ENCODE measurements around the gene TRPC4AP. TPM values are rescaled to one million over a fixed set of nuclear protein-coding genes. Genes with fewer than 3 reads are reported as not detected.

Gene TRPC4AP
- total RNA-seq, 2 experiments from 2014 or later: 48.8 to 49.4 TPM

DNA sequence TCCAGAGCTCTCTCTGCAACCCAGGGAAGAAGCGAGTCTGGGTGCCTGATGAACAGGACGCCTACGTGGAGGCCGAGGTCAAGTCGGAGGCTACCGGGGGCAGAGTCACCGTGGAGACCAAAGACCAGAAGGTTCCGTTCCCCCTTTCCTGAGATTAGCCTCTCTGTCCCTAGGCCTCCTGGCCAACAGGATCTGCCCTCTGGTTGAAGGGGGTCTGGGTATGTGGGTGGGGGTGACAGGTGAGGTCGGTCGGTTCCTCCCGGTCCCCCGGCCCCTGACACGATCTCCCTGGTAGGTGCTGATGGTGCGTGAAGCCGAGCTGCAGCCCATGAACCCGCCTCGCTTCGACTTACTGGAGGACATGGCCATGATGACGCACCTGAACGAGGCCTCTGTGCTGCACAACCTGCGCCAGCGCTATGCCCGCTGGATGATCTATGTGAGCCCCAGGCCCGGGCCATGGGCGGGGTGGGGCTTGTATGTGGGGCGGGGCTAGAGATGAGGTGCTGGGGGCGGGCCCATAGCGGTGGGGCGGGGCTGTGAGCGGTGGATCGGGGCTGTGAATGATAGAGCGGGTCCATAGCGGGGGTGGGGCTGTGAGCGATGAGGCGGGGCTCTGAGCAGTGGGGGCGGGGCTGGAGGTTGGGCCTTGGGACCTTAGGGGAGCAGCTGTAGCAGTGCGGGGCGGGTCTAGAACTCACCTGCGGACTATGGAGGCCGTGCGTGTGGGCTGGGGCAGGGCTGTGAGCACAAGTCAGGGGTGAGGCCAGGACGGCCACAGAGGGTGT, 113.0 kb downstream of the TRPC4AP start:
- no peak for DNase-seq
- ChIA-PET POLR2A (no interaction called here), CTCF (interaction anchor here (0.6 kb wide), 1 partner anchor 8 kb away, joined by 3 read pairs; no protein-coding TSS in a partner anchor)
- Mint-ChIP-seq H3K27ac (peak overlapping the region; percentile 34), H3K4me1 (no peaks in the 10 kb centered on the region), H3K36me3 (ENCODE audit: low read depth) (no peaks in the 10 kb centered on the region), H3K9me3 (no peaks in the 10 kb centered on the region), H3K4me3 (no peak overlapping the region), H3K27me3 (peaks cover 10% of the 10 kb centered on the region)

DNA sequence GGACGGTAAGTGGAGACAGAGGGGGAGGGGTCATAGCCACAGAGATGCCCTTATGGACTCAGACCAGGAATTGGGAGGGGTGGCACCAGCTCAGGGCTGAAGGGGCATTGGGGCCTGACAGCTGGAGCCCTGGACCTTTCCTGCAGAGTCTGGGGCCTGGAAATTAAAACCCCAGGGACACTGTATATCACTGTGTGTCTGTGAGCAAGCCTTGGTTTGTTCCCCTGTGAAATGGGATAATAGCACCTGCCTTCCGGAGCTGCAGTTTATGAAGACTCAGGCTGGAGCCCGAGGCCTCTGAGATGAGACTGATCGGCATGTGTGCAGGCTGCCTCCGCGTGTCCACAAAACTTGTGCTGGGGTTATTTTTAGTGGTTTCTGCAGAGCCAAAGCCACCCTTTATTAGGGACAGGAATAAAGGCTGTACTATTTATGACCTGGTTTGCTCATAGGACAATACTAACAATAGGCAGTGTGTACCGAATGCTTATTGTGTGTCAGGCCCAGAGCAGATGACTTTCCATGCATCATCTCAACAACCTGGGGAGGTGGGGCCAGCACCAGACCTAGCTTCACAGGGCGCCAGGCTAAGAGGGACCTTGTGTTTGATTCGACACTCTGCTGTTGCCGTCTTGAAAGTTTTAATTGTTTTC, 114.4 kb downstream of the TRPC4AP start:
- no peak for DNase-seq
- no peaks in the 10 kb centered on the region for H3K36me3 Mint-ChIP-seq (ENCODE audit: low read depth)
- no peaks in the 10 kb centered on the region for H3K4me1 Mint-ChIP-seq
- H3K4me3 Mint-ChIP-seq: no peak overlapping the region
- peaks cover 3% of the 10 kb centered on the region for H3K27me3 Mint-ChIP-seq
- H3K27ac Mint-ChIP-seq: no peak overlapping the region
- ChIA-PET CTCF (interaction anchor here (0.7 kb wide), 1 partner anchor 11 kb away, joined by 3 read pairs; no protein-coding TSS in a partner anchor), POLR2A (no interaction called here)
- no peaks in the 10 kb centered on the region for H3K9me3 Mint-ChIP-seq

GRCh38 chr20:34977365-34978091, 115.1 kb downstream of the TRPC4AP start:
- CTCF ChIA-PET: interaction anchor here (0.7 kb wide), 1 partner anchor 10 kb away, joined by 3 read pairs; no protein-coding TSS in a partner anchor
- Mint-ChIP-seq H3K27ac (no peak overlapping the region), H3K36me3 (ENCODE audit: low read depth) (no peaks in the 10 kb centered on the region), H3K9me3 (no peaks in the 10 kb centered on the region), H3K4me3 (no peak overlapping the region), H3K27me3 (no peaks in the 10 kb centered on the region), H3K4me1 (no peaks in the 10 kb centered on the region)
- POLR2A ChIA-PET: no interaction called here
- DNase-seq: no peak

GRCh38 chr20:34976286-34976685, 116.3 kb downstream of the TRPC4AP start:
- no peaks in the 10 kb centered on the region for H3K4me1 Mint-ChIP-seq
- no peak for DNase-seq
- H3K36me3 Mint-ChIP-seq (ENCODE audit: low read depth): no peaks in the 10 kb centered on the region
- H3K4me3 Mint-ChIP-seq: no peak overlapping the region
- H3K27ac Mint-ChIP-seq: no peak overlapping the region
- ChIA-PET CTCF (no interaction called here), POLR2A (no interaction called here)
- no peaks in the 10 kb centered on the region for H3K9me3 Mint-ChIP-seq
- H3K27me3 Mint-ChIP-seq: no peaks in the 10 kb centered on the region

DNA sequence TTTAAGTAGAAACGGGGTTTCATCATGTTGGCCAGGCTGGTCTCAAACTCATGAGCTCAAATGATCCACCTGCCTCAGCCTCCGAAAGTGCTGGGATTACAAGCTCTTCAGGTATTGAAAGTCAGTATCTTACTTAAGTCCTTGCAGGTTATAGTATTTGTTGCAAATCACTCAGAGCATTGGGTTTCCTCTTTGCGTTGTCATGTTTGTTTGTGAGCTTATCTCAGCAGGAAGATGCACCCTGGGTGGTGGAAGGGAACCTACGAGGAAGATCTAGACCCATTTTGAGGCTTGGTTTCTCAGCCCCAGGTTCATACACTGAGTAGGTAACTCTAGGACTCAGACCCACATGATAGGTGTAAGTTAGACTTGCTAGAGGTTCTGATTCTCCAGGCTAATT, 118.4 kb downstream of the TRPC4AP start:
- ChIA-PET POLR2A (no interaction called here), CTCF (no interaction called here)
- Mint-ChIP-seq H3K27me3 (no peaks in the 10 kb centered on the region), H3K36me3 (ENCODE audit: low read depth) (no peaks in the 10 kb centered on the region), H3K4me3 (no peak overlapping the region), H3K27ac (no peak overlapping the region), H3K4me1 (no peaks in the 10 kb centered on the region), H3K9me3 (no peaks in the 10 kb centered on the region)
- DNase-seq: no peak

DNA sequence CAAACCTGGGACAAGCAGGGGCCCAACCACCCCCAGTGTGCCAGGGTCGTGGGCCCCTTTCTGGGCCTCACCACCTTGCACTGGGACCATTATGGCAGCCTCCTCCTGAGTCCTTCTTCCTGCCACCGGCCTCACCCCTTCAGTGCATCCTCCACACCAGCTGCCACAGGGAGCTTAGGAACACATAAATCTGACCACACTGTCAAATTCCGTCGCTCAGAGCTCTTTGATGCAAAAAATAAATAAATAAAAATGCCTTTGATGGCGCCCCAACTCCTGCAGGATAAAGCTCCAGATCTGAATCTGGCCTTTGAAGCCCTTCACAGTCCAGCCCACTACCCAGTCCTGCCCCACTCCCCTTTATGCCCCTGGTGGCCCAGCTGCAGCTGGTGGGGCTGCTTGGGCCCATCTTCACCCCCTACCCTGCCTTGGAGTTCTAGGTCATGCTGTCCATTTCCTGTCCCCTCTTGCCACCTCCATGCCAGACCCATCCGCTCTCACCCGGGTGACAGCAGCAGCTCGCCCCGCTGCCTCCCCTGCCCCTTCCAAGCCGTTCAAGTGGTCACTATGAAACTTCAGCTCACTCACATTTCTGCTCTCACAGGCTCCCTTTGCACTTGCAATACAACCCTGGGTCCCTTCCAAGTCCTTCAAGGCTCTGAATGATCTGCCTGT, 120.9 kb downstream of the TRPC4AP start:
- ChIA-PET CTCF (interaction anchor here (1.1 to 2.0 kb wide), 5 partner anchors 13 to 99 kb away, joined by 3 to 7 read pairs (median 3); partner anchors contain the start of gene GGT7), POLR2A (no interaction called here)
- H3K36me3 Mint-ChIP-seq (ENCODE audit: low read depth): no peaks in the 10 kb centered on the region
- no peak for DNase-seq
- H3K9me3 Mint-ChIP-seq: no peaks in the 10 kb centered on the region
- H3K4me3 Mint-ChIP-seq: no peak overlapping the region
- no peak overlapping the region for H3K27ac Mint-ChIP-seq
- H3K4me1 Mint-ChIP-seq: no peaks in the 10 kb centered on the region
- no peaks in the 10 kb centered on the region for H3K27me3 Mint-ChIP-seq

GRCh38 chr20:34970846-34971560, 121.6 kb downstream of the TRPC4AP start:
- Mint-ChIP-seq H3K36me3 (ENCODE audit: low read depth) (no peaks in the 10 kb centered on the region), H3K27ac (no peak overlapping the region), H3K27me3 (no peaks in the 10 kb centered on the region), H3K9me3 (no peaks in the 10 kb centered on the region), H3K4me1 (no peaks in the 10 kb centered on the region), H3K4me3 (no peak overlapping the region)
- ChIA-PET CTCF (interaction anchor here (1.1 to 2.0 kb wide), 3 partner anchors 15 to 99 kb away, joined by 3 to 7 read pairs (median 3); partner anchors contain the start of gene GGT7), POLR2A (no interaction called here)
- DNase-seq: no peak

DNA sequence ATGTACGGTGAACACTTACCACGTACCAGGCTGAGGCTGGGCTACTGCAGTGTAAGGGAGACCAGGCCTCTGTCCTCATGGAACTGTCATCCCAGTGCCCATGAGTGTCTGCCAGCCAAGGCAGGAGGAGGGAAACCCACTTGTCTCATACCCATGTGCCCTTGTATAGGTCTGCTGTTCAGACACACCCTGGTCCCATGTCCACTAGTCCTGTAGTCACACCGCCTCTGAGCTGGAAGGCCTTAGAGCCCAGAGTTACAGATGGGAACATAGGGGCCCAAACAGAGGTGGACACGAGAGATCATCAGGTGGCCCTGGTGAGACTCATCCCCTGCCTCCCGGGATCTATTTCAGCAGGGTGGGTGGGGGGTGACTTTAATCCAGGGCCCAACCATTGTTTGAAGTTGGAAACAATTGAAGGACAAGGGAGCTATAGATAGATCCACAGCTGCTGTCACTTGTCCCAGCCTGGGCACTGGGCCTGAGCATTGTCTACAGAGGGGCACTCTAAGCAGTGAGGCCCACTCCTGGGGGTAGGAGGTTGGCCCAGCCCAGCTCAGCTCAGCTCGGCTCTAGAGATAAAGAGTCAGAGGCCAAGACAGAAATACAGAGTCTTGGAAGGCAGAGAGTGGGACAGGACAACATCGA, 122.3 kb downstream of the TRPC4AP start:
- Mint-ChIP-seq H3K4me1 (no peaks in the 10 kb centered on the region), H3K36me3 (ENCODE audit: low read depth) (no peaks in the 10 kb centered on the region), H3K9me3 (no peaks in the 10 kb centered on the region), H3K27ac (no peak overlapping the region), H3K27me3 (no peaks in the 10 kb centered on the region), H3K4me3 (no peak overlapping the region)
- POLR2A ChIA-PET: no interaction called here
- no peak for DNase-seq
- CTCF ChIA-PET: interaction anchor here (1.4 to 2.0 kb wide), 2 partner anchors 16 to 98 kb away, joined by 3 to 7 read pairs; partner anchors contain the start of gene GGT7

- no peaks in the 10 kb centered on the region for H3K4me1 Mint-ChIP-seq
- H3K27ac Mint-ChIP-seq: no peak overlapping the region
- ChIA-PET CTCF (interaction anchor here (0.8 kb wide), 1 partner anchor 9 kb away, joined by 3 read pairs; no protein-coding TSS in a partner anchor), POLR2A (no interaction called here)
- H3K36me3 Mint-ChIP-seq (ENCODE audit: low read depth): no peaks in the 10 kb centered on the region
- H3K27me3 Mint-ChIP-seq: no peaks in the 10 kb centered on the region
- H3K9me3 Mint-ChIP-seq: no peaks in the 10 kb centered on the region
- no peak for DNase-seq
- no peak overlapping the region for H3K4me3 Mint-ChIP-seq
Measured at GRCh38 chr20:34968042-34968775, 124.4 kb downstream of the TRPC4AP start.

DNA sequence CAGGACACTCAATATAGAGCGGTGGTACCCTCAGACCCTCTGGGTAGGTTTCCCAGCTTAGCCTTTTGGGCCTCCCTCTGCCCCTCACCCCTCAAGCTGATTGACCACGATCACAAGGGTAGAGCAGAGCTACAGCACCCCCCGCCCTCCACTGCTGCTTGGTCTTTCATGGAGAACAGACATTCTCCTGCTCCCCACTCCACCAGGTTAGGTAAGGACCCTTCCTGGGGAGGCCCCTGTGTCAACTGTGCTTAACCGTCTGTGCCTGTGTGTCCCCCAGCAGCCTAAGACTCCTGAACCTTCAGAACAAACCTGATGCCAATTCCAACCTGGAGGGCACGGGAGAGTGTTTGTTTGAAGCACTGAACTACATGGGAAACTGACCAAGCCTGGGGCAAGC, 125.2 kb downstream of the TRPC4AP start:
- POLR2A ChIA-PET: no interaction called here
- no peak for DNase-seq
- H3K27me3 Mint-ChIP-seq: no peaks in the 10 kb centered on the region
- no peaks in the 10 kb centered on the region for H3K36me3 Mint-ChIP-seq (ENCODE audit: low read depth)
- H3K4me3 Mint-ChIP-seq: no peak overlapping the region
- H3K27ac Mint-ChIP-seq: no peak overlapping the region
- no peaks in the 10 kb centered on the region for H3K4me1 Mint-ChIP-seq
- no peaks in the 10 kb centered on the region for H3K9me3 Mint-ChIP-seq
- CTCF ChIA-PET: interaction anchor here (0.6 to 0.8 kb wide), 2 partner anchors 10 to 164 kb away, joined by 3 read pairs; no protein-coding TSS in a partner anchor

GRCh38 chr20:34965051-34965450, 127.6 kb downstream of the TRPC4AP start:
- ChIA-PET POLR2A (no interaction called here), CTCF (no interaction called here)
- Mint-ChIP-seq H3K36me3 (ENCODE audit: low read depth) (no peaks in the 10 kb centered on the region), H3K27ac (no peak overlapping the region), H3K9me3 (no peaks in the 10 kb centered on the region), H3K4me1 (peaks cover 4% of the 10 kb centered on the region), H3K4me3 (no peak overlapping the region), H3K27me3 (no peaks in the 10 kb centered on the region)
- DNase-seq: no peak

All from activated CD4-positive, alpha-beta T cell treated with anti-CD3 and anti-CD28 coated beads, Interleukin-2, amount 10 ng/mL, durations not matched to agents 7 days and 5 days (primary cell).